AG09319 (cell line): Measurements from ENCODE around the gene HSPB2.

Experiments
- DNase-seq: peaks from one replicate; pipeline ENCODE4 v3.0.0-alpha.2; 2010; ENCODE audit warnings: low read depth; ENCODE audit errors: extremely low read depth
- TF ChIP-seq, protein P1 (sequence below): IDR thresholded peaks from 2 replicates; pipeline ENCODE4 v1.5.1; 2011; ENCODE audit warnings: low read depth, mild to moderate bottlenecking, inconsistent platforms, low read length, moderate library complexity

The HSPB2 gene

DNA sequence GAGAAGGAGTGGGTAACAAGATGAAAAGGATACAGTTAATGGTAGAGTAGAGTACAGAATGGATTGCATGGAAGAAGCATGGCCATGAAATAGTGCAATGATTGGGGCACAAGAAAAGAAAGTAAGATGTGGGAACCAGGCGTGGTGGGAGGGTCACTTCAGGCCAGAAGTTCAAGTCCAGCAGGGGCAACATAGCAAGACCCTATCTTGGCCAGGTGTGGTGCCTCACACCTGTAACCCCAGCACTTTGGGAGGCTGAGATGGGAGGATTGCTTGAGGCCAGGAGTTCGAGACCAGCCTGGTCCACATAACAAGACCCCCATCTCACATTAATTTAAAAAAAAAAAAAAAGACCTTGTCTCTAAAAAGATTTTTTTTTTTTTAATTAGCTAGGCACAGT, 4.8 kb downstream of the HSPB2 start:
- TF ChIP-seq, protein P1, sequence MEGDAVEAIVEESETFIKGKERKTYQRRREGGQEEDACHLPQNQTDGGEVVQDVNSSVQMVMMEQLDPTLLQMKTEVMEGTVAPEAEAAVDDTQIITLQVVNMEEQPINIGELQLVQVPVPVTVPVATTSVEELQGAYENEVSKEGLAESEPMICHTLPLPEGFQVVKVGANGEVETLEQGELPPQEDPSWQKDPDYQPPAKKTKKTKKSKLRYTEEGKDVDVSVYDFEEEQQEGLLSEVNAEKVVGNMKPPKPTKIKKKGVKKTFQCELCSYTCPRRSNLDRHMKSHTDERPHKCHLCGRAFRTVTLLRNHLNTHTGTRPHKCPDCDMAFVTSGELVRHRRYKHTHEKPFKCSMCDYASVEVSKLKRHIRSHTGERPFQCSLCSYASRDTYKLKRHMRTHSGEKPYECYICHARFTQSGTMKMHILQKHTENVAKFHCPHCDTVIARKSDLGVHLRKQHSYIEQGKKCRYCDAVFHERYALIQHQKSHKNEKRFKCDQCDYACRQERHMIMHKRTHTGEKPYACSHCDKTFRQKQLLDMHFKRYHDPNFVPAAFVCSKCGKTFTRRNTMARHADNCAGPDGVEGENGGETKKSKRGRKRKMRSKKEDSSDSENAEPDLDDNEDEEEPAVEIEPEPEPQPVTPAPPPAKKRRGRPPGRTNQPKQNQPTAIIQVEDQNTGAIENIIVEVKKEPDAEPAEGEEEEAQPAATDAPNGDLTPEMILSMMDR, result no peak
- no peak for DNase-seq

DNA sequence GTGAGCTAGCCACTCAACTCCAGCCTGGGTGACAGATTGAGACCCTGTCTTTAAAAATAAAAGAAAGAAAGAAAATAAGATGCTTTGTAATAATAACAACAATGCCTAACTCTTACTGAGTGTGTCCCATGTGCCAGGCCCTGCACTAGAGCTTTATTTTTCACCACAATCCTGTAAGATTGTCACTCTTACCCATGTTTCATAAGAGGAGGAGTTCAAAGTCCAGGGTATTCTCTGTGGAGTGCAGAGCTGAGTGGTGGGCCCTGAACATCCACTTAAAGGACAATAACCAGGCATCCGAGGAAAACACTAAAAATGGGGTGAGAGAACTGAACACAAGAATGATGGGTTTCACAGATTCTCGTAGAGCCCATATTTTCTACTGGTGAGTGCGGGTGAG, 5.3 kb downstream of the HSPB2 start:
- TF ChIP-seq, protein P1, result no peak
- no peak for DNase-seq

DNA sequence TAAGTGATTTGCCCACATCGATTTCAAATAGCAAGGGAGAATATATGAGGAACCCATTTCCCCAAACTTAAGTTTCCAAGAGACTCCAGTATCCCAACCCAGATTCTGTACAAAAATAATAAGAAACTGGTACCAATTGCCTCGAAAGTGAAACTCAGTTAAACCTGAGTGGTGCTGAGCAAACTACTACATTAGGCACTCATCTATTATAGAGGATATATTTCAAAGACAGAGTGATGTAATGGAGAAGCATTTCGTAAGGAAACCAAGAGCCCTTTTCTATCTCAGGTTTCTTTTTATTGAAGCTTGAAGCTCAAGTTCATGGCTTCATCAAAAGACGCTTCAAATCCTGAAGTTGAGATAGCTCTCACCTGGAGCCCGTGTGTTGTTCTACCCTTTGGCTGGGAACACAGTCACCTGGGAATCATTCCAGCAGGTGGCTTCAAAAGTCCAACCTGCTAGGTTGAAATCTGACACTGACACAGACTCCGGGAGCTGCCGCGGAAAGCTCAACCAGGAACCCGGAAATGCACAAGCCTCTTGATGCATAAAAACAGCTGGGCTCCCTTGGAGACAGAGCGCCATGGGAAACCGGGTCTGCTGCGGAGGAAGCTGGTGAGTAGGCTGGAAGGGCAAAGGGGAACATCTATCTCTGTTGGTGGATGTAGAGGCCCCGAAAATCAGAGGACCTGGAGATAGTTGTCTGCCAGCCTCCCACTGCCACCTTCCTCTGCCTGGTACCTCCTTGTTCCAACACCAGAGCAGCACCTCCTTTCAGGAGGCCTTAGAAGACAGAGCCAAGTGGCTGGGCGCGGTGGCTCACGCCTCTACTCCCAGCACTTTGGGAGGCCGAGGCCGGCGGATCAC, 6.1 kb downstream of the HSPB2 start, which contains the start of gene C11orf52:
Gene C11orf52, plus strand, starts transcription at position 524 of the 867 bp plus-strand sequence. Its CDS starts 60 bp downstream, at position 584.
- TF ChIP-seq, protein P1, result no peak
- DNase-seq, result no peak

DNA sequence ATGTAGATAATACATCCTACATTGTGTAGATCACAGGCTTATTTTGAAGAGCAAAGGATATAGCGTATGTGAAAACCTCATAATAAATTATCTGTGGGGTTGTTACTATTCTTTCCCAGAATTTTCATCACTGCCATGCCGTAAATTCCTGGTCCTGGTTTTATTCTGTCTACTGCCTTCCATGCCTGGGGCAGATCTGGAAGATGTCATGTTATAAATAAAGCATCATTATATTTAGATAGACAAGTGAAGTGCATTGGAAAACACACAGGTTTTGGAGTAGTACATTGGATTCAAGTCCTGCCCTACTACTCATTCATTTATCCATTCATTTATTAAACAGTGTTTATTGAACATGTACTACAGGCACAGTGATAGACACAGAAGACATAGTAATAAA, 8.4 kb downstream of the HSPB2 start:
- no peak for DNase-seq
- TF ChIP-seq, protein P1, result no peak

GRCh38 chr11:111921541-111922230, 9.2 kb downstream of the HSPB2 start:
- TF ChIP-seq, protein P1, result no peak
- DNase-seq, result no peak

GRCh38 chr11:111922803-111923202, 10.3 kb downstream of the HSPB2 start:
- no peak for DNase-seq
- TF ChIP-seq, protein P1, result no peak

DNA sequence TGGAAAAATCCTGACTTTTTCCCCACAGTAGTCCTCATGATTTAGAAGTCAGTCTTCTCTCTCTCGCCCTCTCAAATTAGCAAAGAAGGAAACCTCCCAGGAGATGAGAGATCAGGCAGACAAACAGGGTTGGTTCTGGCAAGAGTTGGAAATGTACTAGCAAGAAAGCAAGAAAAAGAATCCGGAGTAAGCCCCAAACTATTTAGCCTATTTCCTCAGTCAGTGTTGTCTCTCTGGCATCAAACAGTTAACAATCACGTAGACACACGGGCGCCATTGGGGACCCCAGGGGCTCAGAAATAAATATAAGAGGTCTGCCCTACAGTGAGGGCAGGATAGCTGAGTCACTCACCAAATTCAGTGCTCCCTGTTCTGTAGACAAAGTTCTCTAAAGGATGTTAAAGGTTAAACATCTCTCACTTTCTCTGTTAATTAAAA, 10.8 kb downstream of the HSPB2 start:
- DNase-seq, result no peak
- TF ChIP-seq, protein P1, result no peak
